ENCODE results near the gene CERS2.

CERS2 gene

GRCh38 chr1:150997126-150997872 lies 22.7 kb upstream of the CERS2 start:
- DNase-seq, result no peak

- no peak for DNase-seq
Observed at GRCh38 chr1:150995896-150996295, 21.3 kb upstream of the CERS2 start.

DNA sequence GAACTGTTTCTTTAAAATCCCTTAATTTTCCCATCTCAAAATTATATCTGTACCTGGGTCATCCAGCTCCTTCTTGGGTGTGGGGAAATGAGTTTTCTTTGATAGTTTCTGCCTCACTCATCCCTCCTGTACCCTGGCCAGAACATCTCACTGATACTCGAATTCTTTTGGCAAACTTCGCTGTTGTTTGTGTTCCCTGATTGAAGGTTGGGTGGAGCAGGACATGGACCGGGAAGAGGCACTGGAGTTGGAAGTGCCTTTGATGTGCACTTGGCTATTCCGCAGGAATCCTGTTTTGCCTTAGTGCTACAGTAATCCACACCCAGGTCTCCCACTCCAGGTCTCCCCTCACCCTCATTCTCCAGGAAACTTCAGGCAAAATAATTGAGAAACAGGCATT lies 20.8 kb upstream of the CERS2 start:
- DNase-seq, result no peak

- no peak for DNase-seq
Observed at GRCh38 chr1:150994248-150994647, 19.6 kb upstream of the CERS2 start.

GRCh38 chr1:150992626-150993025 lies 18.0 kb upstream of the CERS2 start:
- no peak for DNase-seq

GRCh38 chr1:150987924-150988323 lies 13.3 kb upstream of the CERS2 start:
- DNase-seq, result no peak

DNA sequence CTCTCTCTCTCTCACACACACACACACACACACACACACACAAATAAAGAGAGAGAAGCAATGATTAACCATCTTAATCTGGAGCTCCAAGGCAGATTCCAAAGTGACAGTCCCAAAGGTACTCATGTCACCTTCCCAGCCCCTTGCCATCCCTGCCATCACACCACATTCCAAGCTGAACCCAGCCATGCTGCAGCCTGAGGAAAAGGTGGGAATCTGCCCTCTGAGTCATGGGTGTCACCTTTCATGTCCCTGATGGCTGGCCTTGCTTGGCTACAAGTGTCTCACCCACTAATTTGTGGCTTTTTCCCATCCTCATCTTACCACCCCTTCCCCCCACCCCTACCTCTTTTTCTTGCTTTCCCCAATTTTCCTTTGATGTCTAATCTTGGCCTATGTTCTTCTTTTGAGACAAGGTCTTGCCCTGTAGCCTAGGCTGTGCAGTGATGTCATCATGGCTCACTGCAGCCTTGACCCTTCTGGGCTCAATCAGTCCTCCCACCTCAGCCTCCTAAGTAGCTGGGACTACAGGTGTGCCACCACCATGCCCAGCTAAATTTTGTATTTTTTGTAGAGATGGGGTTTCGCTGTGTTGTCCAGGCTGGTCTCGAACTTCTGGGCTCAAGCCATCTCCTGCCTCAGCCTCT lies 10.7 kb upstream of the CERS2 start:
- no peak for DNase-seq

- no peak for DNase-seq
Observed at GRCh38 chr1:150981805-150982712, 7.4 kb upstream of the CERS2 start, which contains the start of gene ANXA9. Gene ANXA9, plus strand, starts transcription at chr1:150982292. Its CDS starts 814 bp downstream, at chr1:150983106.

GRCh38 chr1:150981177-150981804 lies 6.7 kb upstream of the CERS2 start:
- peak; percentile 65 for DNase-seq

GRCh38 chr1:150979092-150980056 lies 4.7 kb upstream of the CERS2 start:
- peak; percentile 73 for DNase-seq

GRCh38 chr1:150976879-150977694 lies 2.5 kb upstream of the CERS2 start:
- DNase-seq, result no peak

- DNase-seq, result no peak
Observed at GRCh38 chr1:150976401-150976821, 1.8 kb upstream of the CERS2 start.

GRCh38 chr1:150973836-150974579 lies 627 bp downstream of the CERS2 start:
- DNase-seq, result no peak

GRCh38 chr1:150973258-150973835 lies 1.3 kb downstream of the CERS2 start:
- DNase-seq, result no peak

- no peak for DNase-seq
Observed at GRCh38 chr1:150972417-150972940, 2.2 kb downstream of the CERS2 start.

GRCh38 chr1:150971583-150972416 lies 2.8 kb downstream of the CERS2 start:
- no peak for DNase-seq

GRCh38 chr1:150970808-150971582 lies 3.6 kb downstream of the CERS2 start:
- DNase-seq, result no peak

- no peak for DNase-seq
Observed at GRCh38 chr1:150969626-150970025, 5.0 kb downstream of the CERS2 start.

All from NCI-H2081 treated with DMSO at 0.1 percent for 48 hours (cell line).